Testis (tissue), 5 donors: ENCODE results near the gene VN1R5. TPM values are rescaled to one million over a fixed set of nuclear protein-coding genes. Genes with fewer than 3 reads are reported as not detected.
"Not testable (repeated sequence)": the region's sequence is repeated elsewhere in the genome, so short reads cannot be mapped to it uniquely, and the experiment has no call there.

Experiments used
- DNase-seq: peaks from one replicate; pipeline ENCODE4 v3.0.0-alpha.2; 2019
- H3K27ac ChIP-seq, 2 donors: fragments of 200-600 bp; sonication (generic); one replicate each; pipeline ENCODE4 v1.5.1; 2019
- H3K27me3 ChIP-seq: fragments of 200-600 bp; sonication (generic); one replicate; pipeline ENCODE4 v1.5.1; 2019
- H3K36me3 ChIP-seq: fragments of 200-600 bp; sonication (generic); one replicate; pipeline ENCODE4 v1.5.1; 2017; ENCODE audit warnings: low read depth; ENCODE audit errors: missing control alignments
- H3K4me1 ChIP-seq: fragments of 200-600 bp; sonication (generic); one replicate; pipeline ENCODE4 v1.5.1; 2019
- H3K4me3 ChIP-seq, 2 donors: fragments of 200-600 bp; sonication (generic); one replicate each; pipeline ENCODE4 v1.5.1; 2017 to 2019
- H3K9me3 ChIP-seq: fragments of 200-600 bp; sonication (generic); one replicate; pipeline ENCODE4 v1.5.1; 2017
- CTCF ChIP-seq, 3 experiments: fragments of 450-650 bp in 2 of 3; fragments of 200-600 bp in 1 of 3; sonication (generic) in 1 of 3; IDR thresholded peaks; one replicate each; pipeline ENCODE4 v1.5.1; 2016 to 2019; ENCODE audit warnings: antibody characterized with exemption in 3 of 3, mild to moderate bottlenecking in 2 of 3, moderate library complexity in 1 of 3
- POLR2A ChIP-seq: fragments of 450-650 bp; IDR thresholded peaks from one replicate; pipeline ENCODE4 v1.6.1; 2017; ENCODE audit warnings: antibody characterized with exemption, mild to moderate bottlenecking, moderate library complexity
- WGBS, 2 donors: methylation state at CpG; one replicate each; pipeline ENCODE4 v1.1.5; 2018; 5-methylcytosine and 5-hydroxymethylcytosine counted together
- intact Hi-C: fragments of 100-400 bp; cut with DNase I; formaldehyde crosslinking; loops from one replicate; pipeline ENCODE4 v1.15.1; 2023; ENCODE audit warnings: low total_unique reads
- long read RNA-seq, 2 donors: transcript quantifications; one replicate each; lab custom pipeline, GENCODE V29; 2026
- polyA plus RNA-seq: library from polyadenylated mRNA; stranded (reverse); fragments of 350-450 nt; fragmentation: Illumina TruSeq; extraction: RNeasy Lipid Tissue Mini Kit (QIAGEN cat#74804); gene quantifications from one replicate; pipeline ENCODE4 v1.2.3, GENCODE V29; 2014; ENCODE audit warnings: low read depth, low replicate concordance; ENCODE audit not compliant: insufficient read depth
- total RNA-seq, 2 donors: library from RNA; depleted of rRNA; stranded (reverse); fragments of >200 nt; gene quantifications; one replicate each; pipeline ENCODE4 v1.2.3, GENCODE V29; 2016

The VN1R5 gene
- total RNA-seq (not detected), polyA plus RNA-seq (not detected)
- long read RNA-seq, donor 1, partial matches to known transcripts: 0 of 1 reads
- long read RNA-seq, donor 1, other reads (novel, unspliced or antisense): 0 of 1 reads
- long read RNA-seq, donor 2: 0 reads

- H3K9me3 ChIP-seq, DNase-seq, H3K36me3 ChIP-seq, H3K27ac ChIP-seq, H3K27me3 ChIP-seq, H3K4me3 ChIP-seq, intact Hi-C loops, H3K4me1 ChIP-seq: not testable (repeated sequence)
- WGBS, 2 donors: 83 to 92% methylated on average over 1 of the region's 1 CpG
Observed at GRCh38 chr1:247255772-247256171, at the start of gene VN1R5. VN1R5 (plus strand) TSS chr1:247256072.

- Histone ChIP-seq H3K9me3 (no peaks in the 10 kb centered on the region), H3K27ac (no peak overlapping the region), H3K4me3 (no peak overlapping the region), H3K4me1 (peaks cover 7% of the 10 kb centered on the region), H3K36me3 (no peaks in the 10 kb centered on the region), H3K27me3 (no peaks in the 10 kb centered on the region)
- WGBS, 2 donors: 11 to 13% methylated on average over 2 of the region's 2 CpGs
- no peak for DNase-seq
- intact Hi-C loops: no loop called here
- no peak for TF ChIP-seq POLR2A
- no peak for TF ChIP-seq CTCF (IDR thresholded peaks at IDR 0.05)
Observed at GRCh38 chr1:247209396-247209795, 46.5 kb upstream of the VN1R5 start.

- intact Hi-C loops: no loop called here
- peak overlapping the region; percentile 28 to 86 for H3K27ac ChIP-seq
- 0 to 2% methylated on average over 5 of the region's 5 CpGs for WGBS, 2 donors
Observed at GRCh38 chr1:247210062-247210375, 45.9 kb upstream of the VN1R5 start.

GRCh38 chr1:247210376-247211117 is 45.3 kb upstream of the VN1R5 start:
- Histone ChIP-seq H3K4me3 (peak overlapping the region; percentile 81 to 95), H3K9me3 (no peaks in the 10 kb centered on the region), H3K27ac (peak overlapping the region; percentile 28 to 86), H3K36me3 (no peaks in the 10 kb centered on the region), H3K4me1 (peaks cover 7% of the 10 kb centered on the region), H3K27me3 (no peaks in the 10 kb centered on the region)
- intact Hi-C loops: no loop called here
- TF ChIP-seq POLR2A (no peak), CTCF (IDR thresholded peaks at IDR 0.05) (no peak)
- DNase-seq: peak; percentile 99
- WGBS, 2 donors: 0% methylated on average over 8 to 41 of the region's 49 CpGs

More at GRCh38 chr1:247210062-247210375, 45.9 kb upstream of the VN1R5 start:
- Histone ChIP-seq H3K4me3 (peak overlapping the region; percentile 81 to 95), H3K27me3 (no peaks in the 10 kb centered on the region), H3K36me3 (no peaks in the 10 kb centered on the region), H3K4me1 (peaks cover 7% of the 10 kb centered on the region), H3K9me3 (no peaks in the 10 kb centered on the region)
- TF ChIP-seq POLR2A: no peak
- no peak for TF ChIP-seq CTCF (IDR thresholded peaks at IDR 0.05)
- DNase-seq: no peak

GRCh38 chr1:247211339-247211738 is 44.5 kb upstream of the VN1R5 start:
- Histone ChIP-seq H3K4me3 (peak overlapping the region in 1 of 2 donors; percentile 81), H3K36me3 (no peaks in the 10 kb centered on the region), H3K27ac (no peak overlapping the region), H3K9me3 (no peaks in the 10 kb centered on the region), H3K27me3 (no peaks in the 10 kb centered on the region), H3K4me1 (peaks cover 7% of the 10 kb centered on the region)
- WGBS, 2 donors: 33 to 49% methylated on average over 7 of the region's 7 CpGs
- intact Hi-C loops: no loop called here
- TF ChIP-seq CTCF (IDR thresholded peaks at IDR 0.05): no peak
- no peak for TF ChIP-seq POLR2A
- DNase-seq: no peak
